Stimulated activated CD4-positive, alpha-beta T cell treated with anti-CD3 and anti-CD28 coated beads, Interleukin-2, amount 100 ng/mL, for 24 hours (primary cell): ENCODE measurements around the gene PI4KA.
A peak's percentile ranks its signal among the peaks of the same experiment; 100 is the strongest.
"Not testable (repeated sequence)": the region's sequence is repeated elsewhere in the genome, so short reads cannot be mapped to it uniquely, and the experiment has no call there.

ENCODE experiments used
- DNase-seq, 2 donors: peaks; one replicate each; pipeline ENCODE4 v3.0.0-alpha.2; 2020

The PI4KA gene

DNA sequence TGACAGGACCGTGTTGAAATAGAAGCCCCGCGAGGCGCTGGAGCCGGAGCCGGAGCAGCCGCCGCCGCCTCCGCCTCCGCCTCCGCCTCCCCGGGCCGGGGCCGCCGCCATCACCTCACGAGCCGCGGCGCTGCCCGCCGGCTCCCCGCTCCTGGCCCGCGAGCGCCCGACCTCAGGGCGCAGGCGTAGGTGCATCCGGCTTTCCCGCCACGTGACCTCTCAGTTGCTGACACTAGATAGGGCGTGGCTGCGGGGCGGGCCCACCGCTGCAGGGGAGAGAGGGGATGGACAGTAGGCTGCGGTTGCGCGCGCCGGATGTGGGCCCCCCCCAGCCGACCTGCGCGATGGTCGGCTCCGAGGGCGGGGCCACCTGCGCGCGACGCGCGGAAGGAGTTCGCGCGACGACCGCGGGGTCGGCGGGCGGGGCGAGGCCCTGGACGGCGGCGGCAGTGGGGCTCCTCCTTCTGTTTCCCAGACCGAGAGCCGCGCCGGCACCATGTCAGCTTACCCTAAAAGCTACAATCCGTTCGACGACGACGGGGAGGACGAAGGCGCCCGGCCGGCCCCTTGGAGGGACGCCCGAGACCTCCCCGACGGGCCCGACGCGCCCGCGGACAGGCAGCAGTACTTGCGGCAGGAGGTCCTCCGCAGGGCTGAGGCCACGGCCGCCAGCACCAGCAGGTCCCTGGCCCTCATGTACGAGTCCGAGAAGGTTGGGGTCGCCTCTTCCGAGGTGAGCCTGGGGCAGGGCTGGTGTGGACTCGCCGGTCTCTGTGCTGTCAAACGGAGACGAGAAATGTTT lies at the start of gene PI4KA, which contains the start of gene SNAP29:
PI4KA (minus strand) TSS at position 197 of the 802 bp plus-strand sequence; CDS start at position 111, 86 bp downstream.
SNAP29 (plus strand) TSS at position 393 of the 802 bp plus-strand sequence; CDS start at position 497, 104 bp downstream.
- peak; percentile 98 to 99 for DNase-seq

DNA sequence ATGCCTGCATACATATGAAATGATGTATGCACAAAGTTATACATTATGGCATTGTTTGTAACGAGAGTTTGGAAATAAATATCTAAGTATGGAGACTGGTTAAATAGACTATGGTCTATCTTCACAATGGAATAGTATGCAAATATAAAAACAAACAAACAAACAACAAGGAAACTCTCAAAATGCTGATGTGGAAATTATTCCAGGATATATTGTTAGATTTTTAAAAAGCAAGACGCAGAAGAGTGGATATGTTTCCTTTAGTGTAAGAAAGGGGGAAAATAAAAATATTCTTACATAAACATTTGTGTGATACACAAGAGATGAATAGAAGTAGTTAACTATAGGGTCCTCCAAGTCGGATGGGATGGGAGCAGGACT lies 47.8 kb upstream of the PI4KA start:
- DNase-seq: no peak

DNA sequence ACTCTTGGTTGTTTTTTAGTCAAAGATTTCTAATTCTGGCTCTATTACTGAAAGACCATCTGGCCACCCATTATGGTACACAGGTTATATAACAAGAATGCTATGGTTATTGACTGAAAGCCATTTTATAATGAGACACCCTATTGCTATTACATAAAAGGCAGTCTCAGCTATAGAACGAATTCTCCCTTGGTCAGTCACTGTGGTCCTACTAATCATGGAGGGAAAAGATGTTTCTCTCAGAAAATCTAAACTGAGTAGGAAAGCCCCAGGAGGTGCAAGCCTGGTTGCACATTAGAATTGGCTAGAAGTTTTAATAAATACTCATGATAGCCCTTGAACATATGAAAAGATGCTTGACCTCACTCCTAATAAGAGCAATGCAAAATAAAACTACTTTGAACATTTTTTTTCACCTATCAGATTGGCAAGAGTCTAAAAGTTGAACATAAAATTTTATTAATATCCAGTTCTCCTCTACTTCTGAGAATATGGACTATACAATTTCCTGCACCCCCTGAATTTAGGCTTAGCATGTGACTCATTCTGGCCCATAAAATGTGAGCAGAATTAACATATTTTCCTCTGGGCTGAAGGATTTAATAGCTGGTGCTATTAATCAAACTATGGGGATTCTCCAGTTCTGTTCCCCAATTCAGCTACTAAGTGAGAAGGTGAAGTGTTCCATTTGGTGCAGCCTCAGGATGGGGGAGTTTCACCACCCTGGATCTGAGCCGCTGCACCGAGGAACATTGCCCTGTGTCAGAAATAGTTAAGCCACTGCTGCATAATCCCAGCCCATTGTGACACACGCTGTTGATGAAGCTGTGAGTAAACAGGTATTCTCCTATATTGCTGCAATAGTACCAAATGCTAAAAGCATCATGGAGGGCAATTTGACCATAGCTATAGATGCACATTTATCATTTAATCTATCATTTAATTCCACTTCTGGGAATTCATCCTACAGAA lies 47.1 kb upstream of the PI4KA start:
- DNase-seq: no peak

DNA sequence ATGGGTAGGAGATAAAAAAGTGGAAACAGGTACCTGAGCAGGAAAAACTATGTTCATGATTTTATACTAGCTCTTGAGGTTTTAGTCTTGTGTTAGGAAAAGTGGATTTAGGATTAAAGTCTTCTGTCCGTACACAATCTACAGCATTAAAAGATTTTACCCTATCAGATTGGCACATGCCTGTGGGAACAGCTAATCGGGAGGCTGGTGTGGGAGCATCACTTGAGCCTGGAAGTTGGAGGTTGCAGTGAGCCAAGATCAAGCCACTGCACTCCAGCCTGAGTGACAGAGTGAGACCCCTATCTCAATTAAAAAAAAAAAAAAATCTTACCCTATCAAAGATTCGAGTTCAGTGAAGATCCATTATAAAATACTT lies 46.4 kb upstream of the PI4KA start:
- DNase-seq: no peak

DNA sequence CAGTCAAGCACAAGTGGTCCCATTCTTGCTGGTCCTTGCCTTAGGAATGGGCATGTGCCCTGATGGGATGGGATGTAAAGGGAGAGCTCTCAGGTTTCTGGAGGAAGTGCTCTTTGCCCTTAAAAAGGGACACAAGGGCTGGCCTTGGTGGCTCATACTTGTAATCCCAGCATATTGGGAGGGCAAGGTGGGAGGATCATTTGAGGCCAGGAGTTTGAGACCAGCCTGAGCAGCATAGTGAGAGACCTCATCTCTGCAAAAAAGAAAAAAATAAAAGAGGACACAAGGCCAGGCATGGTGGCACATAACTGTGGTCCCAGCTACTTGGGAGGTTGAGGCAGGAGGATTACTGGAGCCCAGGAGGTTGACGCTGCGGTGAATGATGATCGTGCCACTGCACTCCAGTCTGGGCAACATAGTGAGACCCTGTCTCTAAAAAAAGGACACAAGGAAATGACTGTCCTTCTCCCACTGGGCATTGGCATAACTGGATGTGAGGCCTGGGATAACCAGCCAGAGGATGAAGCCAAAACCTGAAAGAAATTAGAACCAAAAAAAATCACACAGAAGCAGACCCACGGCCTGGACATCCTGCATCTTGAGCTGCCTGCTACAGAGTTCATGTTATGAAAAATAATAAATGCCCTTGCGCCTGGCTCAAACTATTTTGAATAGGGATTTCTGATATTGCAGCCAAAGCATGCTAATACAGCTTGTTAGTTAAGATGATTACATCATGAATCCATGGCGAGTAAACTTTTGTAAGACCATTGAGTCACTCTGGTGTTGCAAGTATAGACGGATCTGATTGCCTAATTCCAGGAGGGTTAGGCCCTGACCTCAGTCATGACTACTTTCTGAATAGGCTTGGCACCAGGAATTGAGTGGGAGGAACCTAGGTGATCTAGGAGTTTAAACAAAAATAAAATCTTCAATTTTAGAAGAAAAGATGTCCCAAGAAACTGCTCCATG lies 45.7 kb upstream of the PI4KA start:
- DNase-seq: no peak

DNA sequence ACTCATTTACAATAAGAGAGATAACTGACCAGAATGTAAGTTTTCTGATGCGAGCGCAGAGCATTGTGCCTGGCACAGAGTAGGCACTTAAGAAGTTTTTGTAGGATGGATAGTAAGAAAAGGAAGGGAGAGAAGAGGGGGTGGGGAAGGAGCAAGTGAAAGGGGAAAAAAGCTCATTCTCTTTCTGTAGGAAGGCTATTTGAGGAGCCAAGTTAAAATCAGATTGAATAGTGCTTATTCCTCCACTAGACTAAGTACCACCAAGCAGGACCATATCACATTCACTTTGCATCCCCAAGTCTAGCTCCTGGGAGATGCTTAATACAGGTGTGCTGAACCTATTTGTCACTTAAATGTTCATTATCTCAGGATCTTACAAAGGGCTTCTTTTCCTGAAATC lies 44.5 kb upstream of the PI4KA start:
- DNase-seq: no peak

DNA sequence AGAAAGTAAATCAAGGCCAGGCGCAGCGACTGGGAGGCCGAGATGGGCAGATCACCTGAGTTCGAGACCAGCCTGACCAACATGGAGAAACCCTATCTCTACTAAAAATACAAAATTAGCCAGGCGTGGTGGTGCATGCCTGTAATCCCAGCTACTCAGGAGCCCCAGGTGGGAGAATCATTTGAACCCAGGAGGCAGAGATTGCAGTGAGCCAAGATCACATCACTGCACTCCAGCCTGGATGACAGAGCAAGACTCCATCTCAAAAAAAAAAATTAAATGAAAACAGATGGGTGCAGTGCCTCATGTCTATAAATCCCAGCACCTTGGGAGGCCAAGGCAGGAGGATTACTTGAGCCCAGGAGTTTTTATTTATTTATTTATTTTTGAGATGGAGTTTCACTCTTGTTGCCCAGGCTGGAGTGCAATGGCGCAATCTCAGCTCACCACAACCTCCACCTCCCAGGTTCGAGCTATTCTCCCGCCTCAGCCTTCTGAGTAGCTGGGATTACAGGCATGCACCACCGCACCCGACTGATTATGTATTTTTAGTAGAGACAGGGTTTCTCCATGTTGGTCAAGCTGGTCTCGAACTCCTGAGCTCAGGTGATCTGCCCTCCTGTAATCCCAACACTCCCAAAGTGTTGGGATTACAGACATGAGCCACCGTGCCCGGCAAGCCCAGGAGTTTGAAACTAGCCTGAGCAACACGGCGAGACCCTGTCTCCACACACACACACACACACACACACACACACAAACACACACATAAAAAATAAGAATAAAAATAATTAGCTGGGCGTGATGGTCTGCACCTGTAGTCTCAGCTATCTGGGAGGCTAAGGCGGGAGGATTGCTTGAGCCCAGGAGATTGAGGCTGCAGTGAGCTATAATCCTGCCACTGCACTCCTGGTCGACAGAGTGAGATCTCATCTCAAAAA lies 42.8 kb upstream of the PI4KA start:
- DNase-seq: not testable (repeated sequence)

DNA sequence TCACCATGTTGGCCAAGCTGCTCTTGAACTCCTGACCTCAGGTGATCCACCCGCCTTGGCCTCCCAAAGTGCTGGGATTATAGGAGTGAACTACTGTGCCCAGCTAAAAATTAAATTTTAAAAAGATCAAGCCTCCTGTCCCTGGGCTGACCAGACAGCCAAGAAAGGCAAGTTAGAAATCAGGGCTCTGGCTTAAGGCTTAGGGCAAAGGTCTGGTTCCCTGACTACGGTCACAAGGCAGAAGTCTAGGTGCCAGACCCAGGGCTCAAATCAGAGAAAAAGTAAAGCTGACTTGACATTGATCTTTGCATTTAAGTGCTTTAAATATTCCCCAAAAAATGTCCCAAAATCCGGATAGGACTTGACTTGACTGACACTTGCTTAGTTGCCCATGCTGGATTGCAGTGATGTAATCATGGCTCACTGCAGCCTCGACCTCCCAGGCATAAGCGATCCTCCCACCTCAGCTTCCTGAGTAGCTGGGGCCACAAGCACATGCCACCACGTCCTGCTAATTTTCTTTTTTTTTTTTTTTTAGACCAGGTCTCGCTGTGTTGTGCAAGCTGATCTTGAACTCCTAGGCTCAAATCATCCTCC lies 41.3 kb upstream of the PI4KA start:
- DNase-seq: no peak

DNA sequence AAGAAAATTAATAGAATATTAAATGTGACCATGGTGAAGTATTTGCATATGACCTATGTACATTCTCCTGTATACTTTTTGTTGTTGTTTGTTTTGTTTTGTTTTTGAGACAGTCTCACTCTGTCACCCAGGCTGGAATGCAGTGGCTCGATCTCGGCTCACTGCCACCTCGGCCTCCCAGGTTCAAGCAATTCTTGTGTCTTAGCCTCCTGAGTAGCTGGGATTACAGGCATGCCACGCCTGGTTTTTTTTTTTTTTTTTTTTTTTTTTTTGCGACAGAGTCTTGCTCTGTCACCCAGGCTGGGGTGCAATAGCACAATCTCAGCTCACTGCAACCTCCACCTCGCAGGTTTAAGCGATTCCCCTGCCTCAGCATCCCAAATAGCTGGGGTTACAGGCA lies 39.1 kb upstream of the PI4KA start:
- DNase-seq: not testable (repeated sequence)

DNA sequence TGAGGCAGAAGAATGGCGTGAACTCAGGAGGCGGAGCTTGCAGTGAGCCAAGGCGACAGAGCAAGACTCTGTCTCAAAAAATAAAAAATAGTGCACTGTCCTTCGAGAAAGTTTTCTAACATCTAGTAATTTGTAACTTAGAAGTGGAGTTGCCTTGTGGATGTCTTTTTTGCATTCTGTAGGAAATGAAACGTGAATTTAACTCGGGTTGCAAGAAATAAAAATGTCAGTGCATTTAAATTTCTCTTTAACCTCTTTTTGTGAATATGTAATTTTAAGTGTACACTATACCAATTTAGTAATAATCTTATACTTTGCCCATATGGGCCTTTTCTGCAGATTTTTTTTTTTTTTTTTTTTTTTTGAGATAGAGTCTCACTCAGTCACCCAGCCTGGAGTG lies 32.4 kb upstream of the PI4KA start:
- no peak for DNase-seq

DNA sequence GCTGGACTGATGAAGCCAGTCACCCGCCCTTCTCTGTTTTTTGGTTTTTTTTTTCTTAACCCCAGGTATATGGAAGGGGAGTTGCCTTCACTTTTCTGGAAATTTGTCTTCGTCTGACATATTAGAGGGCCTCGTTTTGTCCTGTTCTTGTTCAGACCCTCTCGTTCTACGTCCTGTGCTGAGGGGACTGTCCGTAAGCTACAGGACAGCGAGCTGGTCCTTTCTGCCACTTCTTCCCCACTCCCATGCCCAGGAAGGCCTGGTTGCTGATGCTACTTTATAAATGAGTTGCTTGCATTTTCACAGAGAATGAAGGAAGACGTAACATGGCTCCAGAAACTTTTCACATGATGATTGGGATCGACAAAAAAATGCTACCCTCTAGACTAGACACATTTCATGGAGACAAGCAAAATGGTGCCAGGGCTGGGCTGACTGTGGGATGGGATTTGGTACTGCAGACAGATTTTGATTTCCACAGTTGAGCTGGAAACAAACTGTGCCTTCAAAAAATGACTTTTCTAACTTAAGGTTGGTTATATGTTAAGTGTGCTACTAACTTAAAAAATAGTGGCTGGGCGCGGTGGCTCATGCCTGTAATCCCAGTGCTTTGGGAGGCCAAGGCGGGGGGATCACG lies 31.4 kb upstream of the PI4KA start:
- DNase-seq: no peak

DNA sequence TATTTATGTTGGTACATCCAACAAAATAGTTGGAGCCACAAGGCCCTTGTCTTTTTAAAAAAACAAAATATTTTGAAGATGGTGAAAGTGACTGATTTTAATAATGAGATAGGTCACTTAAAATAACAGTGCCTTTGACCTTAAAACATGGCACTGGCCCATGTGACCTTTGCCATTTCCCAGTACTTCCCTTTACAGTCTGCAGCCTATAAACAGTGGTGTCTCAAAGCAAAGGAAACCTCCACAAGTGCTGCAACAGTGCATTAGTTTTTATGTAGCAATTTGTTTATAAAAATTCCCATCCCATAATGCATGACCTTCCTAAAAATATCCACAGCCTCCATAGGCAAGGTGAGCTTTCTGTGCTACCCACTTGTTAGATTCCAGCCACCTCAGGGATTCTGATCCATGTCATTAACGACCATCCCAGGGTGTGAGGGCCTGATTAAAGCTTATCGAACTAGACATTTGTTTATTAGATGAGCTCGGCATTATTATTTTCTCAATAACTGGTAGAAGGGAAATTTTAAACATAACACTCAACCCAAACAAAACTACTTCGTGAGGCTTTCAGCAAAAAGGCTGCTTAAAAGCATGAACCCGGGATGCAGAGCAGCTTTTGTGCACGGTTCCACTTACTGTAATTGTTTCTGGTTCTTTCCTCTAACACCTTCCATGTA lies 30.6 kb upstream of the PI4KA start:
- no peak for DNase-seq

DNA sequence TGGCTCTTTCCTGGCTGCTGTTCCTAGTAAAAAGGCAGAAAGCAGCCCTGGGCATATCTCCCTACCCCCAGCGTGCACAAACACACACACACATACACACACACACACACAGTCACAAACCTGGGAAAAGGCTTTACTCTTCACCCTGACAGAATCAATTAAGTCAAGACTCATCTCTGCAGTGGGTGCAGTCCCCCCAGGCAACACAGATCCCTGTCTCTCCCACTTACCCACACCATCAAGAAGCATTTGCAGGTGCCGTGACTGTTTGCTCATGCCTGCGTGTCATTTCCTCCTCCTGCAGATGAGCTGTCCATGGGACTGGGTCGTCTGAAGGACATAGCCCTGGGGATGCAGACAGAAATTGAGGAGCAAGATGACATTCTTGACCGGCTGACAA lies 28.8 kb upstream of the PI4KA start:
- DNase-seq: no peak

DNA sequence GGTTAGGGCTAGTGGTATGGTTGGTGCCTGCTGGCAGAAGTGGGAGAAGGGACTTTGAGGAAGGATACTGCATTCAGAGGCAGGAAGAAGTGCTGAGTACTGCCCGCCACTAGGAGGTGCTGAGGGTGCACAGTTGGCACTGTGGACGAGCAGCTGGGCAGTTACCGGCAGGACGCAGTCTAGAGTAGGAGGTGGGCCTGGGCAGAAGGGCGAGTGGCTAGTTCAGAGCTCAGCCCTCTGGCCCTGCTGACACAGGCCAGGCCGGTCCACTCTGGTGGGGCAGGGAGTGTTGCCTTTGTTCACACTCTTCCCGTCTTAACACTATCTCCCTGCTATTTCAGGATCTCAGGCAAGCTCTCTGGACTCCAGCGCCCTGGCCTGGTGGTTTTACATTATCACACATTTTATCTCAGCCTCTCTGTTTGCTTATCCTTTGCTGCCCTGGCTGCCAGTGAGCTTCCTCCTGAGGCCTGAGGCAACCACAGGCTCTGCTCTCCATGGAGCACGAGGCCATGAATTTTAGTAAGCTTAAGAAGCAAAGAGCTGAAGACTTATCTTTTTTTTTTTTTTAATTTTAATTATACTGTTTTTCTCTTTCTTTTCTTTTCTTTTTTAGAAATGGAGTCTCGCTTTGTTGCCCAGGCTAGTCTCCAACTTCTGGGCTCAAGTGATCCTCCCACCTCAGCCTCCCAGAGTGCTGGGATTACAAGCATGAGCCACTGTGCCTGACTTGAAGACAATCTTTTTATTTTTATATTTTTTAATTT lies 27.1 kb upstream of the PI4KA start:
- DNase-seq: peak; percentile 31 to 59

DNA sequence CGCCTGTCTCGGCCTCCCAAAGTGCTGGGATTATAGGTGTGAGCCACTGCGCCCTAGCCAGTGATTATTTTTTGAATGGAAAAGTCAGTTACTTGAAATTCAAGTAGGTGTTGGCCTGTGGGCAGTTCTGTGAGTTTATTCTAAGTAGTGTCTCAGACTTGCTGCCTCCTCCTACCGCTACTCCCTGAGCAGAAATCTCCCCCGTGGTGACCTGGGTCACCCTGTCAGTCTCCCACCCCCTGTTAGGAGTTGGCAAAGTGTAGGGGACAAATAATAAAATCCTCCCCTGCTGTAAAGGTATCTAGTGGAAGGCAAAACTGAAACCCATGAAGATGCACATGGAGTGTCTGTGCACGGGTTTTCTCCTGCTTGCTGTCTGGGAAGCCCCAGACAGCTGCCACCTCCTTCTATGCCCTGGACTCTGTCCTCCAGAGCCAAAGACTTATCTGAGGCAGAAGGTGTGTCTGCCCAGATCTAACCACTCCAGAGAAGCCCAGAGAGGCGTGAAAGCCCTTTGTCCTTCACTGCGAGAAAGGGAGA lies 26.5 kb upstream of the PI4KA start:
- no peak for DNase-seq

DNA sequence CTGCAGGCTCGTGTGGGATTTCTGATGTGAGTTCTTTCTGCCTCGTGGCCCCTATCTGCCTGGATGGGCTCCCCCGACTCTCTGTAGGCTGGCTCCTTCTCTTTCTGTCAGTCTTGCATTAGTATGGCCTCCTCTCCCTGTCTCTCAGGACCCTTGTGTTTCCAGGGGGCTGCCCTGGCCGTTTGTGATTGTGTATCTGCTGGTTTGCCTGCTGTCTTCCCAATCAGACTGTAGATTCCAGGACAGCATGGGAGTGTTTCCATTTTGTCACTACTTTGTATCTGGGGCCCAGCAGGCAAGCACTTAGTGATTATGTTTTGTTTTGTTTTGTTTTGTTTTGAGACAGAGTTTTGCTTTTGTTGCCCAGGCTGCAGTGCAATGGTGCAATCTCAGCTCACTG lies 25.8 kb upstream of the PI4KA start:
- DNase-seq: no peak

DNA sequence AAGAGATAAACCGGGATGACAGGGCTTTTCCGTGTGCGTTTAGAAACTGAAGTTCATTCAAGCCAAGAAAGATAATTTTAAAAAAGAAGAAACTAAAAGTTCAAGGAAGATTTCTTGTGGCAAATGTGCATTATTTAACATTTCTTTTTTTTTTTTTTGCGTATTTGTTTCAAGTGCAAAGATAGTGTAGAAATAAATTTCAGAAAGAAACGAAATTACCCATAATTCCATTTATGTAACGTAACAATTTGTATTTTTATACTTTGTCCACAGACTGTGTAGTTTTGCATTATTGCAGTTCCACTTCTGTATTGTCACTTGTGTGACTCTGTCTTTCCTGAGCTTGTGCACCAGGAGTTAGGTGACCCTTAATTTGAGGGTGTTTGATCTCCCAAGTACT lies 24.2 kb upstream of the PI4KA start:
- no peak for DNase-seq
